ENCODE results near the gene TMED1.

- no peak for TF ChIP-seq POLR2A (IDR thresholded peaks at IDR 0.05; ENCODE audit: low read depth, low read length)
- TF ChIP-seq TAF1 (IDR thresholded peaks at IDR 0.05; ENCODE audit: borderline replicate concordance, low read depth, low read length) = no peak
Observed at GRCh38 chr19:10797078-10797477, 38.9 kb downstream of the TMED1 start.
